Stimulated activated CD8-positive, alpha-beta memory T cell treated with anti-CD3 and anti-CD28 coated beads, Interleukin-7, amount 100 ng/mL, for 1 hour (primary cell): ENCODE data around the gene VSX2.
A peak's percentile ranks its signal among the peaks of the same experiment; 100 is the strongest.

Experiments
- DNase-seq, 2 donors: peaks; one replicate each; pipeline ENCODE4 v3.0.0-alpha.2; 2020; ENCODE audit warnings: low read depth in 2 of 2

The VSX2 gene

DNA sequence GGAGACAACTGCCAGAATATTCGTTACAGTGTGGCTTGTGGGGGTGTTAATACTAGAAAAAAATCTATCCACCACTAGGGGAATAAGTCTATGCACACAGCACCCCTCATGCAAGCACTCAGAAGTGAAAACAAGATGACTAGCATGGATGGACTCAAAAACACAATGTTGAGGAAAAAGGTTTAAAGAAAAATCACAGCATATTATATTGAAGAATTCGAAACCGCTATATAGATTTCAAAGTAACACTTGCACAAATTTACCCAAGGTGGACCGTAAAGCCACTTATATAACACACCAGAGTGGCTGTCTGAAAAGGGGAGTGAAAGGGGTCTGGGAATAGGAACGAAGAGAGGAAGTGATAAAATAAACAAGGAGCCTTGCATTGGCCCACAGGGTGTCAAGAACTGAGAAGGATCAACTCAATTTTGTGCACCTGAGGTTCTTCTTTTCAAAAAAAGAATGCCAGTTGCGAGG, 62.9 kb downstream of the VSX2 start:
- DNase-seq, result no peak

GRCh38 chr14:74302634-74303569, 63.7 kb downstream of the VSX2 start, which contains the start of gene ABCD4:
Gene ABCD4 (minus strand): TSS chr14:74302934. CDS start chr14:74302912, 22 bp downstream.
- peak; percentile 68 to 70 for DNase-seq

- no peak for DNase-seq
These were observed 69.4 kb downstream of the VSX2 start for GRCh38 chr14:74308695-74309094.

- DNase-seq, result no peak
These were observed 70.1 kb downstream of the VSX2 start for GRCh38 chr14:74309125-74310022.

- no peak for DNase-seq
These were observed 72.9 kb downstream of the VSX2 start for GRCh38 chr14:74312161-74312560.
